GM12801 (cell line): ENCODE data around the gene MBD3.

ENCODE experiments used
- CTCF ChIP-seq: IDR thresholded peaks from one replicate; pipeline ENCODE4 v1.5.1; 2011; ENCODE audit warnings: control low read depth; ENCODE audit not compliant: insufficient read length; ENCODE audit errors: extremely low read depth

MBD3 gene

GRCh38 chr19:1592755-1593500 lies at the start of gene MBD3:
TSS of gene MBD3 (minus strand) at chr19:1592865. CDS start at chr19:1592631, 234 bp downstream.
- TF ChIP-seq CTCF = no peak

- no peak for TF ChIP-seq CTCF
These were observed 43.9 kb upstream of the MBD3 start for GRCh38 chr19:1636325-1637236.

GRCh38 chr19:1634938-1635243 lies 42.2 kb upstream of the MBD3 start:
- TF ChIP-seq CTCF = no peak

- TF ChIP-seq CTCF = no peak
These were observed 41.7 kb upstream of the MBD3 start for GRCh38 chr19:1634242-1634937.

- no peak for TF ChIP-seq CTCF
These were observed 40.7 kb upstream of the MBD3 start for GRCh38 chr19:1633269-1633826.

GRCh38 chr19:1632462-1633268 lies 40.0 kb upstream of the MBD3 start:
- TF ChIP-seq CTCF = no peak
